ENCODE data around the gene AGPAT3.

The AGPAT3 gene

DNA sequence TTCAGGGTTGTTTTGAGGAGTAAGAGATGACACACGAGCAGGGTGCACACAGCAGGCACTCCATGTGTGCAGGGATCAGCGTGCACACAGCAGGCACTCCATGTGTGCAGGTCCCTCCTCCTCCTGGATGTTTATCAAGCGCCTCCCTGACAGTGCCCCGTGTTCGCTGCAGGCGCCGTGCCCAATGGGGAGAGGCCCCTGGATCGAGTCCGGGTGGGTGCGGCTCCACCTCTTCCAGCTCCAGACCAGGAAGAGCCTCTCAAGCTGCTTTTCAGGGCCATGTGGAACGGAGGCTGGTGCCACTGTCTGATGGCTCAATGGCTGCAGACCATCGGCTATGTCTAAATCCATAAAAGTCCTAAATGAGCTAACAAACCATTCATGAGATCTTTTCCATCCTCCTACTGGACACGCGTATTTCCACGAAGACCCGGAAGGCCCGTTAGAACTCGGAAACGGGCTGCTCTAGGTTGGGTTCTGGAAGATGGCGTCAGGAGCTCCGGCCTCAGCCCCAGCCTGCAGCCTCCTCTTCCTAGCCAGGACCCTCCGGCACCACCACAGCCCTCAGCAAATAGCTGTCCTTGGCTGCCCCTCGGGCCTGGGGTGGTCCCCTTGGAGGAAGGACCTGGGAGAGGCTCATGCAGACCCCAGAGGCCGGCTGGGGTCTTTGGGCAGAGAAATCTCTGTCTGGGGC, 39.6 kb upstream of the AGPAT3 start:
- no peak for FAIRE-seq
- DNase-seq (ENCODE audit: insufficient read length) = no peak
- TF ChIP-seq POLR2AphosphoS5 (IDR thresholded peaks at IDR 0.05; ENCODE audit: low read depth, low read length) (no peak), POLR2A (IDR thresholded peaks at IDR 0.05; ENCODE audit: low read depth, low read length) (no peak), TAF1 (IDR thresholded peaks at IDR 0.05; ENCODE audit: borderline replicate concordance, low read depth, low read length) (no peak)

DNA sequence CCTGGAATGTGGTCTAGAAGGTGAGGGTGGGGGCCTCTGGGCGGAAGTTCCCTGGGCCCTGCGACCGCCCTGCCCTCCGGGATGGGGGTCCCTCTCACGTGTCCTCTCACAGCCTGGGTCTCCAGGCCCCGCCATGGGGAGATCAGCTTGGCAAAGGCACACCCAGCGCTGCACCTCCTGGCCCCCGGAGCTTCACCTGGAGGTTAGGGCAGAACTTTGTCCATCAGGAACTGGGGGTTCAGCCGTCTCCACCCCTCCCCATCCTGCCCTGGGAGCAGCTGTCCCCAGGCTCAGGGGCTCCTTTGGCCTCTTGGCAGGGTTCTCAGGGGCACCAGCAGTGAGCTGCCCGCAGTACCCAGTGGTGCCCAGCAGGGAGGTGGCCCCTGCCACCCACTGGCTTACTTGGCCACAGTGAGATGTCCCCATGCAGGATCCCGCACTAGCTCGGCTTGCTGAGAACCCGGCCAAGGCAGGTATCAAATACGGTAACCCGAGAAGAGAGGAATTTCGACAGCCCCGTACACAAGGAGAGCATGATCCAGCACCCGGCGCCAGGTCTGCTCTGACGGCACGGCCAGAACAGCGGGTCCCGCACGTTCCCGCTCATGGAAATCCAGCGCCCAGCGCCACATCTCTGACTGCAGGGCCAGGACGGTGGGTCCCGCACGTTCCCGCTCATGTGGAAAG, 38.9 kb upstream of the AGPAT3 start:
- no peak for FAIRE-seq
- no peak for TF ChIP-seq TAF1 (IDR thresholded peaks at IDR 0.05; ENCODE audit: borderline replicate concordance, low read depth, low read length)
- no peak for TF ChIP-seq POLR2AphosphoS5 (IDR thresholded peaks at IDR 0.05; ENCODE audit: low read depth, low read length)
- no peak for TF ChIP-seq POLR2A (IDR thresholded peaks at IDR 0.05; ENCODE audit: low read depth, low read length)
- no peak for DNase-seq (ENCODE audit: insufficient read length)

DNA sequence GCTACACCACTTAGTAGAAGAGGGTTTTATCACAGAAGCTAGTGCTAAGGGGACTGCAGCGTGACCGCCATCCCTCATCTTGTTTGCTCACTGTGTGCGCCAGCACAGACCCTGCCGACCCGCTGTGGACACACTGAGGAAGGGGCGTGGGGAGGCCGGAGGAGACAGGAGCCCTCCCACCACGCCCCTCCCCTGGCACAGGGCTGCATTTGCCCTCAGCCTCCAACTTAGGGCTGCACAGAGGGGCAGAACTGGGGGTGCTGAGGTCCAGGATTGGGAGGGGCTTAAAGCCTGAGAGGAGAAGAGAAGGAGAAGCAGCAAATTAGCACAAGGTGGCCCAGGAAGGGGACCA, 38.4 kb upstream of the AGPAT3 start:
- no peak for TF ChIP-seq POLR2AphosphoS5 (IDR thresholded peaks at IDR 0.05; ENCODE audit: low read depth, low read length)
- no peak for TF ChIP-seq POLR2A (IDR thresholded peaks at IDR 0.05; ENCODE audit: low read depth, low read length)
- TF ChIP-seq TAF1 (IDR thresholded peaks at IDR 0.05; ENCODE audit: borderline replicate concordance, low read depth, low read length) = no peak
- FAIRE-seq (no peak), DNase-seq (ENCODE audit: insufficient read length) (no peak)

DNA sequence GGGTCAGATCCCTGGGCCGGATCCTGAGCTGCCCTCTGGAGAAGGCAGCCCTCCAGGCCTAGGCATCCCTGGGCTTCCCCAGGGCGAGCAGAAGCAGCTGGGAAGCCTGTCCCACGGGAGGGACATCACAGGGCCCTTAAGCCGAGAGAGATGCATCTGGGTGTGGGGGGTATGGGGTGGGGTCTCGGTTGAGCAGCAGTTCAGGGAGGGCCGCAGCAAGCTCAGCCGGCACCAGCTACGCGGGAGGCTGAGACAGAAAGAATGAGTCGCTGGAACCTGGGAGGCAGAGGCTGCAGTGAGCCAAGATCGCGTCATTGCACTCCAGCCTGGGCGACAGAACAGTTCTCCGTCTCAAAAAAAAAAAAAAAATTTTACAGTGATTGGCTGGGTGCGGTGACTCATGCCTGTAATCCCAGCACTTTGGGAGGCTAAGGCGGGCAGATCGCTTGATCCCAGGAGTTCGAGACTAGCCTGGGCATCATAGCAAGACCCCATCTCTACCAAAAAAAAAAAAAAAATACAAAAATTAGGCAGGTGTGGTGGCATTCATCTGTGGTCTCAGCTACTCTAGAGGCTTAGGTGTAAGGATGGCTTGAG, 37.9 kb upstream of the AGPAT3 start:
- FAIRE-seq = no peak
- no peak for TF ChIP-seq POLR2A (IDR thresholded peaks at IDR 0.05; ENCODE audit: low read depth, low read length)
- no peak for TF ChIP-seq POLR2AphosphoS5 (IDR thresholded peaks at IDR 0.05; ENCODE audit: low read depth, low read length)
- TF ChIP-seq TAF1 (IDR thresholded peaks at IDR 0.05; ENCODE audit: borderline replicate concordance, low read depth, low read length) = no peak
- no peak for DNase-seq (ENCODE audit: insufficient read length)

DNA sequence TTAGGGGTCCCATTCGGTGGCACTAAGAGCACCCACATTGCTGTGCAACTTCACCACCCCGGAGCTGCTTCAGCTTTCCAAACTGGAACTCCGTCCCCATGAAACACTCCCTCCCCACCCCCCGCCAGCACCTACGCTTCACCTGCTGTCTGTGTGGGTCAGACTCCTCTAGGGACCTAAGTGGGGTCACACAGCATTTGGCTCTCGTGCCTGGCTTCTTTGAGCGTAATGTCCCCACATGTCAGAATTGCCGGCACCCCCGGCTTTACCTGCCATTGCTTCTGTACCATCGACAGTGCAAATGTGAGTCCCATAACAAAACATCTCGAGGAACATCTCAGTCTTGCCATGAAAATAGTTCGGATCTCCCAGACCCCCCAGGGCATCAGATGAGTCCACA, 35.9 kb upstream of the AGPAT3 start:
- no peak for TF ChIP-seq POLR2AphosphoS5 (IDR thresholded peaks at IDR 0.05; ENCODE audit: low read depth, low read length)
- TF ChIP-seq POLR2A (IDR thresholded peaks at IDR 0.05; ENCODE audit: low read depth, low read length) = no peak
- DNase-seq (ENCODE audit: insufficient read length) (no peak), FAIRE-seq (no peak)

DNA sequence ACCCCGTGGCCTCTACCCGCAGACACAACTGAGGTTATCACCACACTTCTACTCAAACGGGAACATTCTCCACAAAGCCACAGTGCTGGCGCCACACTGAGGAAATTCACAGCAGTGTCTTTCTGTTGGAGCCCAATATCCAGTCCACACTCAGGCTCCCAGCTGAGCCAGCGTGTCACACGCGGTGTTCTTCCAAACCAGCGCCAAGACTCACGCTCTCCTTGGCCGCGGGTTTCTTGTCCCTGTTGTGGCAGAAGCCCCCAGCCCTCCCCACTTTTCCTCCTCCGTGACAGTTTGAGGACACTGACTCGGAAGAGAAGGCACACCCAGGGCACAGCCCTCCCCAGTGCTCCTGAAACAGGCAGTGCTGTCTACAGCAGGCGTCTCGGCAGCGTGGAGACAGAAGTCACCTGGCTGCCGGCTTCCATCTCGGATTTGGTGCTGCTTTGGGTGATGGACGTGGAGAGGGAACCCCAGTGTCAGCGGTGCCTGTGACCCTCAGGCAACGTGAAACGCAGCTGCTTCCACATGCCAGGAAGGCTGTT, 35.4 kb upstream of the AGPAT3 start:
- TF ChIP-seq POLR2AphosphoS5 (IDR thresholded peaks at IDR 0.05; ENCODE audit: low read depth, low read length) (no peak), POLR2A (IDR thresholded peaks at IDR 0.05; ENCODE audit: low read depth, low read length) (no peak), TAF1 (IDR thresholded peaks at IDR 0.05; ENCODE audit: borderline replicate concordance, low read depth, low read length) (no peak)
- no peak for FAIRE-seq
- DNase-seq (ENCODE audit: insufficient read length) = no peak

DNA sequence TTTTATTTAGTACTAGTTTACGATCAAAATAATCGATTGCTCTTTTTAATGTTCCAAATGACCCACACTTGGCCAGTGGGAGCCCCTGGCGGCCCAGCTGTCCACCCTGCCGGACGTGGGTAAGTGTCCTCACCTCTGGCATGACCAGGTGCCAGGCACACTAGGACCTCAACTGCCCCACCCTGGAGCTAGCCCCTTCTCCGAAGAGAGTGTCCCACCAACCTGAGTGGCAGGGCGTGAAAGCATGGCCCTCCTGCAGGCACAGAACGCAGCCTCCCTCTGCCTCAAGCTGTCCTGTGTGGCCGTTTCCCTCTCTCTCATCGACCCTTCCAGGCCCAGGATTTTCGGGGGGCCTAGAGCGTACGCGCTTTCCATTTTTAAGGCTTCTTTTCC, 32.9 kb upstream of the AGPAT3 start:
- TF ChIP-seq TAF1 (IDR thresholded peaks at IDR 0.05; ENCODE audit: borderline replicate concordance, low read depth, low read length) = no peak
- no peak for TF ChIP-seq POLR2AphosphoS5 (IDR thresholded peaks at IDR 0.05; ENCODE audit: low read depth, low read length)
- TF ChIP-seq POLR2A (IDR thresholded peaks at IDR 0.05; ENCODE audit: low read depth, low read length) = no peak
- no peak for FAIRE-seq
- no peak for DNase-seq (ENCODE audit: insufficient read length)

DNA sequence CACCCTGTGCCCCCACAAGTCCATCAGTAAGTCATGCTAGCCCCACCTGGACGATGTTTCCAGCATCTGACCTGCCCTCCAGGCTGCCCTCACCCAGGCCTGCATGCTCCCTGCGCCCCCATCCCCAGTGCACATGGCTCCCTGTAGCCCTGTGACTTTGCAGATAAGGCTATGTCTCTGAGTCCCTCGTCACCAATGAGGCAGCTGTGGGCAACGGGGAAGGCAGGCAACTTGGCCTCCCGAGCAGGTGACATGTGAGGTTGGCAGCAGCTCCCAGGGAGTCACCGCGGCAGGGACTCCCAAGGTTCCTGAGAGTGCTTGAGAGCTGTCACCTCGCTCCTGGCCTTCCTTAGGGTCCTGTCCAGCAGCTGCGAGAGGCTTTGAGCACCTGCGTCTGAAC, 32.4 kb upstream of the AGPAT3 start:
- no peak for TF ChIP-seq TAF1 (IDR thresholded peaks at IDR 0.05; ENCODE audit: borderline replicate concordance, low read depth, low read length)
- TF ChIP-seq POLR2A (IDR thresholded peaks at IDR 0.05; ENCODE audit: low read depth, low read length) = no peak
- TF ChIP-seq POLR2AphosphoS5 (IDR thresholded peaks at IDR 0.05; ENCODE audit: low read depth, low read length) = no peak
- FAIRE-seq = no peak

DNA sequence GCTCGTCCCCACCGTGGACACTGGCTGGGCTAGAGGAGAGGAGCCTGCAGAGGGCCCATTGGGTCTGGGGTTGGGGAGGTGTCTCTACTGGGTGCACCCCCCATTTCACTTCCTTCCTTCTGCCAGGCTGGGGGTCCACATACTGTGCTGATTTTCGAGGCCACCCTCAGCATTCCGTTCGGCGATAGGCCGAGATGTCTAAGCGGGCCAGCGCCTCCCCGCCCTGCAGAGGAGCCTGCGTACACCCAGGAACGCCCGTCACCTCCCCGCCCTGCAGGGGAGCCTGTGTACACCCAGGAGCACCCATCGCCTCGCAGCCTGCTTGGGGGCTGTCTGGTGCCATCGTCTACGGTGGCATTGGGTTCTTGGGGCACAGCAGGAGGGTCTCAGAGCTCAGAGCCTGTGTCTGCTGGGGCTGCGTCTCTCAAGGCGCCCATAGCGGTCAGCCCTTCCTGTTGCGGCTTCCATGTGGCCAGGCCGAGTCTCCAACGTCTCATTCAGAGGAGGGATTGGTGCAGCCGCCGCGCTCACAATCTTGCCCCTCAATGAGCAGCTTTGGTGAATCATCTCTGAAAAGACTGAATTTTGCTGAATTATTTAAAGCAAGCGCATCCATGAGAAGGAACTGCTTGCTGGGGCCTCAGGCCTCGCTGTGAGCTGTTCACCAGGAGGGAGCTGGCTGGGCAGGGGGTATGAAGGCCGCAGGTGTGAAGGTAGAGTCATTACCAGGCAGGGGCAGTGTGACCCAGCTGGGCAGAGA, 30.7 kb upstream of the AGPAT3 start:
- DNase-seq (ENCODE audit: insufficient read length) (no peak), FAIRE-seq (no peak)
- no peak for TF ChIP-seq TAF1 (IDR thresholded peaks at IDR 0.05; ENCODE audit: borderline replicate concordance, low read depth, low read length)
- TF ChIP-seq POLR2A (IDR thresholded peaks at IDR 0.05; ENCODE audit: low read depth, low read length) = no peak
- no peak for TF ChIP-seq POLR2AphosphoS5 (IDR thresholded peaks at IDR 0.05; ENCODE audit: low read depth, low read length)

More for the DNA sequence above, 32.4 kb upstream of the AGPAT3 start:
- no peak for DNase-seq (ENCODE audit: insufficient read length)

DNA sequence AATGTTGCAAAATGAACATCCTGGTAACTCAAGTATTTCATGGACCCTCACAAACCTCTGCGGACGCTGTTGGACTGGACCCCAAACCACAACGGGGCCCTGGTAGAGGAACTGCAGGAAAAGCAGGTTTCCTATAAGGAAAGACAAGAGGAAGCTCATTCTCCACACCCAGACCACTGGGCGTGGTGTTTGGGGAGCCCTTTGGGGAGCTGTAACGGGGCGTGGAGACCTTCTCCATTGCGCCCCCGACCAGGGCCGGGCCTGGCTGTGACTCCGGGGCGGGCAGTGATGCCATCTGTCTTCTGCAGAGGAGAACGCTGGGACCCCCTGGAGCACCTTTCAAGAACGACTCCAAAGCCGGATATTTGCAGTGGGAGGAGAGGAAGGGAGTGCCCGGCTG, 30.0 kb upstream of the AGPAT3 start:
- TF ChIP-seq TAF1 (IDR thresholded peaks at IDR 0.05; ENCODE audit: borderline replicate concordance, low read depth, low read length) = no peak
- no peak for TF ChIP-seq POLR2AphosphoS5 (IDR thresholded peaks at IDR 0.05; ENCODE audit: low read depth, low read length)
- TF ChIP-seq POLR2A (IDR thresholded peaks at IDR 0.05; ENCODE audit: low read depth, low read length) = no peak
- FAIRE-seq (no peak), DNase-seq (ENCODE audit: insufficient read length) (no peak)

DNA sequence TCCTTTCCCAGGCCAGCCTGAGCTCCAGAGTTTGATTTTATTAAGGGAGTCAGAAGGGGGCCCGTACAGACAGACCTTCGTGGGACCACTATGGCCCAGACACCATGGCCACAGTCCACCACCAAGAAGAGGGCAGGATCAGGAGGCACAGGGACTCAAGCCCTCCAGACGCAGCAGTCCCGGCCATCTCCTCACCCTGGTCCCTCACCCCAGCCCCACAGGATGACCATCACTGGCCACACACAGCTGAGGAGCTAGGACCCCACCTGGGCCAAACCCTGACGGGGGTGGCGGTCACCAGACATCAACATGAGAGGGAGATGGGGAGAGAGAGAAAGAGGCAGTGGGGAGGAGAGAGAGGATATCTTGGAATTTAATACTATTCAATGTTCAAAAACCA, 29.2 kb upstream of the AGPAT3 start:
- DNase-seq (ENCODE audit: insufficient read length) (no peak), FAIRE-seq (no peak)
- no peak for TF ChIP-seq POLR2A (IDR thresholded peaks at IDR 0.05; ENCODE audit: low read depth, low read length)
- TF ChIP-seq TAF1 (IDR thresholded peaks at IDR 0.05; ENCODE audit: borderline replicate concordance, low read depth, low read length) = no peak
- TF ChIP-seq POLR2AphosphoS5 (IDR thresholded peaks at IDR 0.05; ENCODE audit: low read depth, low read length) = no peak

Measured in GM12892 (cell line).